ENCODE data around the gene INTS15.

DNA sequence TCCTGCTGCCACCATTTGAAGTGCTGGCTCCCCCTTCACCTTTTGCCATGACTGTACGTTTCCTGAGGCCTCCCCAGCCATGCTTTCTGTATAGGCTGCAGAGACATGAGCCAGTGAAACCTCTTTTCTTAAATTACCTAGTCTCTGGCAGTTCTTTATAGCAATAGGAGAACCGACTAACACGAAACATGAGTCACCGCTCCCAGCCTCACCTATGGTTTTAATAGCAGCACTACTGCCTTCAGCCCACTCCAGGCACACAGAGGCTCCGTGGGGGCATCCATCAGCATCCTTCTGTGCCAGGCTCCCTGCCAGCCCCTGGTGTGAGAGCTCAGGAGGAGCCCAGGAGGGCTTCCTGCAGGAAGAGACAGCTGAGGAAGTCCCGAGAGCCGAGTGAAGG, 41.8 kb downstream of the INTS15 start:
- TF ChIP-seq, protein P1, sequence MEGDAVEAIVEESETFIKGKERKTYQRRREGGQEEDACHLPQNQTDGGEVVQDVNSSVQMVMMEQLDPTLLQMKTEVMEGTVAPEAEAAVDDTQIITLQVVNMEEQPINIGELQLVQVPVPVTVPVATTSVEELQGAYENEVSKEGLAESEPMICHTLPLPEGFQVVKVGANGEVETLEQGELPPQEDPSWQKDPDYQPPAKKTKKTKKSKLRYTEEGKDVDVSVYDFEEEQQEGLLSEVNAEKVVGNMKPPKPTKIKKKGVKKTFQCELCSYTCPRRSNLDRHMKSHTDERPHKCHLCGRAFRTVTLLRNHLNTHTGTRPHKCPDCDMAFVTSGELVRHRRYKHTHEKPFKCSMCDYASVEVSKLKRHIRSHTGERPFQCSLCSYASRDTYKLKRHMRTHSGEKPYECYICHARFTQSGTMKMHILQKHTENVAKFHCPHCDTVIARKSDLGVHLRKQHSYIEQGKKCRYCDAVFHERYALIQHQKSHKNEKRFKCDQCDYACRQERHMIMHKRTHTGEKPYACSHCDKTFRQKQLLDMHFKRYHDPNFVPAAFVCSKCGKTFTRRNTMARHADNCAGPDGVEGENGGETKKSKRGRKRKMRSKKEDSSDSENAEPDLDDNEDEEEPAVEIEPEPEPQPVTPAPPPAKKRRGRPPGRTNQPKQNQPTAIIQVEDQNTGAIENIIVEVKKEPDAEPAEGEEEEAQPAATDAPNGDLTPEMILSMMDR (IDR thresholded peaks at IDR 0.05), result no peak
- TF ChIP-seq POLR2A (IDR thresholded peaks at IDR 0.05), result no peak
